Fibroblast of the aortic adventitia (primary cell): ENCODE measurements around the gene NUDT1. TPM values are rescaled to one million over a fixed set of nuclear protein-coding genes. Genes with fewer than 3 reads are reported as not detected.

Experiments
- DNase-seq: peaks from one replicate; pipeline ENCODE4 v3.0.0-alpha.2; 2010; ENCODE audit warnings: low read depth
- H3K4me3 ChIP-seq: 2 replicates; pipeline ENCODE4 v1.5.1; 2011; ENCODE audit warnings: low read depth, mild to moderate bottlenecking, control low read depth, low read length, moderate library complexity
- CTCF ChIP-seq: IDR thresholded peaks from 2 replicates; pipeline ENCODE4 v1.5.1; 2011; ENCODE audit warnings: mild to moderate bottlenecking, low read length, control low read depth, inconsistent platforms; ENCODE audit not compliant: insufficient read depth
- total RNA-seq: library from RNA; depleted of rRNA; stranded (reverse); fragments of >200 nt; gene quantifications from 2 replicates; pipeline ENCODE4 v1.2.3, GENCODE V29; 2012; ENCODE audit warnings: low replicate concordance

The NUDT1 gene
- total RNA-seq, 1 donor, result 16.3 TPM

- TF ChIP-seq CTCF, result no peak
- no peak for DNase-seq
- no peak overlapping the region for H3K4me3 ChIP-seq
Measured at GRCh38 chr7:2217716-2218443, 24.1 kb upstream of the NUDT1 start.

GRCh38 chr7:2218444-2218785, 23.6 kb upstream of the NUDT1 start:
- H3K4me3 ChIP-seq, result no peak overlapping the region
- no peak for DNase-seq
- no peak for TF ChIP-seq CTCF

GRCh38 chr7:2219136-2219535, 22.9 kb upstream of the NUDT1 start:
- no peak for DNase-seq
- TF ChIP-seq CTCF, result no peak
- H3K4me3 ChIP-seq, result no peak overlapping the region

GRCh38 chr7:2219606-2220005, 22.4 kb upstream of the NUDT1 start:
- H3K4me3 ChIP-seq, result no peak overlapping the region
- no peak for DNase-seq
- no peak for TF ChIP-seq CTCF

GRCh38 chr7:2220030-2220429, 22.0 kb upstream of the NUDT1 start:
- no peak for DNase-seq
- no peak overlapping the region for H3K4me3 ChIP-seq
- no peak for TF ChIP-seq CTCF

- no peak overlapping the region for H3K4me3 ChIP-seq
- no peak for TF ChIP-seq CTCF
- DNase-seq, result no peak
Measured at GRCh38 chr7:2220506-2220905, 21.5 kb upstream of the NUDT1 start.

GRCh38 chr7:2220954-2221353, 21.1 kb upstream of the NUDT1 start:
- TF ChIP-seq CTCF, result no peak
- no peak for DNase-seq
- no peak overlapping the region for H3K4me3 ChIP-seq
